ENCODE measurements around the gene SRXN1.

SRXN1 gene

GRCh38 chr20:602111-602970 is 50.7 kb downstream of the SRXN1 start:
- no peak for FAIRE-seq

GRCh38 chr20:600736-601135 is 52.3 kb downstream of the SRXN1 start:
- no peak for FAIRE-seq

GRCh38 chr20:600141-600540 is 52.9 kb downstream of the SRXN1 start:
- FAIRE-seq, result no peak

GRCh38 chr20:598133-598850 is 54.7 kb downstream of the SRXN1 start:
- FAIRE-seq, result no peak

- FAIRE-seq, result no peak
These were observed 55.4 kb downstream of the SRXN1 start for GRCh38 chr20:597560-597959.

Measured in islet of Langerhans (tissue), 1 donor.